Endothelial cell of umbilical vein (primary cell): Measurements from ENCODE around the gene ENKUR. TPM values are rescaled to one million over a fixed set of nuclear protein-coding genes. Genes with fewer than 3 reads are reported as not detected.

Experiments used
- BruUV-seq: library from RNA; stranded (reverse); fragments of 400-500 nt; replicated peaks from 2 replicates; lab custom pipeline; 2021; lab: Mats Ljungman, UMichigan
- CTCF ChIA-PET: fragments of 300-600, 350-600 bp; sonication (Branson Sonifier 250); formaldehyde crosslinking; loops from one replicate; lab custom pipeline; 2021; ENCODE audit warnings: antibody characterized with exemption, inconsistent platforms; lab: Charles Lee
- POLR2A ChIA-PET: fragments of 300-600, 350-600 bp; sonication (Branson Sonifier 250); formaldehyde crosslinking; loops from one replicate; lab custom pipeline; 2021; ENCODE audit warnings: antibody characterized with exemption, inconsistent platforms; lab: Charles Lee
- DNase-seq: peaks from one replicate; pipeline ENCODE4 v3.0.0-alpha.2; 2011; ENCODE audit warnings: low read depth, low spot score
- FAIRE-seq: peaks from 2 replicates; lab custom pipeline; 2011; peaks lifted over from hg19 to GRCh38; lab: Jason Lieb, UNC
- H2AFZ ChIP-seq: 2 replicates; pipeline ENCODE4 v1.6.0; 2012; ENCODE audit warnings: low read depth, low read length, control low read depth, inconsistent platforms
- H3K27ac ChIP-seq: 2 replicates; pipeline ENCODE4 v1.5.1; 2011; ENCODE audit warnings: low read depth, mild to moderate bottlenecking, control low read depth, low read length, moderate library complexity; ENCODE audit not compliant: insufficient read depth
- H3K27me3 ChIP-seq, 2 experiments: 2 replicates each; pipeline versions ENCODE4 v1.6.0 to v1.6.1; 2011; ENCODE audit warnings: low read length in 2 of 2, mixed read lengths in 1 of 2; ENCODE audit not compliant: control insufficient read depth in 2 of 2, insufficient read depth in 2 of 2
- H3K36me3 ChIP-seq, 2 experiments: 2 replicates in 1 of 2; 3 replicates in 1 of 2; pipeline ENCODE4 v1.5.1; 2011; ENCODE audit warnings: low read length in 2 of 2, mild to moderate bottlenecking in 1 of 2, moderate library complexity in 1 of 2; ENCODE audit not compliant: control insufficient read depth in 2 of 2, insufficient read depth in 2 of 2; ENCODE audit errors: extremely low read depth in 1 of 2
- H3K4me1 ChIP-seq: 3 replicates; pipeline ENCODE4 v1.5.1; 2011; ENCODE audit warnings: mild to moderate bottlenecking, low read length; ENCODE audit not compliant: control insufficient read depth, insufficient read depth; ENCODE audit errors: extremely low read depth
- H3K4me2 ChIP-seq: 2 replicates; pipeline ENCODE4 v1.6.1; 2011; ENCODE audit warnings: low read length, control low read depth, mixed read lengths; ENCODE audit not compliant: insufficient read depth
- H3K4me3 ChIP-seq, 3 experiments: fragments of 200-600 bp in 1 of 3; sonication (generic), shearing (Covaris generic) in 1 of 3; replicated peaks in 1 of 3; 2 replicates each; pipeline ENCODE4 v1.5.1; 2011 to 2016; ENCODE audit warnings: control low read depth in 3 of 3, low read length in 3 of 3, mild to moderate bottlenecking in 2 of 3, inconsistent platforms in 1 of 3, low read depth in 1 of 3, moderate library complexity in 1 of 3; ENCODE audit not compliant: insufficient read depth in 1 of 3
- H3K79me2 ChIP-seq: 2 replicates; pipeline ENCODE4 v1.6.0; 2012; ENCODE audit warnings: low read length, inconsistent platforms; ENCODE audit not compliant: control insufficient read depth, insufficient read depth
- H3K9ac ChIP-seq: replicated peaks from 2 replicates; pipeline ENCODE3; 2011; ENCODE audit warnings: low read length, control low read depth; ENCODE audit not compliant: insufficient read depth; ENCODE audit errors: extremely low read depth
- H3K9me1 ChIP-seq: replicated peaks from 3 replicates; pipeline ENCODE4 v1.6.0; 2011; ENCODE audit warnings: mild to moderate bottlenecking, low read length; ENCODE audit not compliant: control insufficient read depth, insufficient read depth; ENCODE audit errors: extremely low read depth
- H3K9me3 ChIP-seq: replicated peaks from 2 replicates; pipeline ENCODE4 v1.5.1; 2012; ENCODE audit warnings: low read length, inconsistent platforms; ENCODE audit not compliant: control insufficient read depth, insufficient read depth
- H4K20me1 ChIP-seq: replicated peaks from 2 replicates; pipeline ENCODE3; 2011; ENCODE audit warnings: mild to moderate bottlenecking, low read length; ENCODE audit not compliant: control insufficient read depth, insufficient read depth; ENCODE audit errors: extremely low read depth
- EZH2 ChIP-seq: IDR thresholded peaks from 2 replicates; pipeline ENCODE4 v1.6.1; 2012; ENCODE audit warnings: borderline replicate concordance, low read depth, mild to moderate bottlenecking, moderate library complexity, low read length, inconsistent platforms; ENCODE audit not compliant: severe bottlenecking
- FOS ChIP-seq: IDR thresholded peaks from 2 replicates; pipeline ENCODE4 v1.6.1; 2011; ENCODE audit warnings: mild to moderate bottlenecking, low read length, moderate library complexity, borderline replicate concordance; ENCODE audit not compliant: insufficient read depth
- GATA2 ChIP-seq: IDR thresholded peaks from 2 replicates; pipeline ENCODE4 v1.7.0; 2011; ENCODE audit warnings: low read depth, mild to moderate bottlenecking, moderate library complexity, mixed read lengths, low read length; ENCODE audit not compliant: insufficient read length, insufficient read depth
- JUN ChIP-seq: IDR thresholded peaks from 2 replicates; pipeline ENCODE4 v1.6.1; 2011; ENCODE audit warnings: borderline replicate concordance, low read depth; ENCODE audit not compliant: insufficient read length, insufficient read depth
- MAX ChIP-seq: IDR thresholded peaks from 2 replicates; pipeline ENCODE4 v1.6.1; 2011; ENCODE audit not compliant: insufficient read depth, insufficient read length
- MYC ChIP-seq: IDR thresholded peaks from one replicate; pipeline ENCODE4 v1.6.1; 2011; ENCODE audit warnings: mild to moderate bottlenecking, low read depth, low read length
- POLR2A ChIP-seq: IDR thresholded peaks from 2 replicates; pipeline ENCODE4 v1.6.1; 2012; ENCODE audit warnings: low read depth, mild to moderate bottlenecking, control low read depth, low read length
- POLR2AphosphoS5 ChIP-seq: IDR thresholded peaks from 2 replicates; pipeline ENCODE4 v1.6.1; 2012; ENCODE audit warnings: low read depth, mild to moderate bottlenecking, control low read depth, low read length, moderate library complexity; ENCODE audit not compliant: insufficient read depth
- dilution Hi-C: fragments of 300-500 bp; cut with MboI; formaldehyde crosslinking; loops from one replicate; pipeline ENCODE4 v1.15.0; 2019; ENCODE audit warnings: low sequenced_read_pairs; ENCODE audit not compliant: extremely low pct_ligation_motif_present
- intact Hi-C: fragments of 100-400 bp; cut with micrococcal nuclease; formaldehyde crosslinking; loops from one replicate; pipeline ENCODE4 v1.10.0; 2022
- polyA plus RNA-seq, 4 experiments: library from polyadenylated mRNA; depleted of rRNA in 3 of 4; stranded (reverse) in 3 of 4; unstranded in 1 of 4; fragments of >200 nt; gene quantifications; 2 replicates each; pipeline versions ENCODE4 v1.2.1 to v1.2.3, GENCODE V29; 2011 to 2012; ENCODE audit warnings: missing spikeins in 1 of 4
- total RNA-seq: library from RNA; stranded (reverse); gene quantifications from 2 replicates; pipeline ENCODE4 v1.2.3, GENCODE V29; 2021
- TF ChIP-seq, protein P1 (sequence below), 2 donors: IDR thresholded peaks; 1 replicate in 1 of 2; 2 replicates in 1 of 2; pipeline ENCODE4 v1.5.1; 2011; ENCODE audit warnings: low read length in 2 of 2, mild to moderate bottlenecking in 2 of 2, moderate library complexity in 2 of 2, control low read depth in 1 of 2, inconsistent platforms in 1 of 2, low read depth in 1 of 2; ENCODE audit not compliant: insufficient read depth in 1 of 2; ENCODE audit errors: extremely low read depth in 1 of 2

ENKUR gene
- total and polyA plus RNA-seq, 2 donors (not counting 3 experiments of a cell fraction or from before 2014, with no cell fraction given), result 0.07 to 0.35 TPM

DNA sequence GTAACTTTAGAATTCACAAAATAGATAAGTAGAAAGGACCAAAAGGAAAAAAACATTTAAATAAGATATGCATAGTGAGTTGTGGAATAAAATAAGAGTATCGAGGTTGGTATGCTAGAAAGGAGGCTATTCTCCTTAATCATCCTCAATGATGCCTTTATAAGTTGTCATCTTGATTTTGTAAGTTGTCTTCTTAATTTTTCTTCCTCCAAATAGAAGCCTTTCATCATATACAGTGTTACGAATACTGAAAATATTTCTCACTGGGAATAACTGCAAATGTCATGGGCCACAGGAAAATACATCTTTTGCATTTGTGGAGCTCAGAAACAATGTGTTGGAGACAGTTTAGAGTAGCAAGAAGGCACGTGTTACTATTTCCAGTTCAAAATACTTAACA, 32.0 kb downstream of the ENKUR start:
- H3K79me2 ChIP-seq, result no peaks in the 10 kb centered on the region
- H3K9me1 ChIP-seq, result no peaks in the 10 kb centered on the region
- intact Hi-C loops, result no loop called here
- H2AFZ ChIP-seq, result no peak overlapping the region
- H3K4me1 ChIP-seq, result peaks cover 2% of the 10 kb centered on the region
- no peak overlapping the region for H3K9ac ChIP-seq
- H3K27me3 ChIP-seq, result peaks cover 0 to 3% of the 10 kb centered on the region in 2 experiments
- DNase-seq (no peak), FAIRE-seq (no peak)
- BruUV-seq, result no TSS peak
- no peak overlapping the region for H3K4me3 ChIP-seq
- H4K20me1 ChIP-seq, result no peaks in the 10 kb centered on the region
- TF ChIP-seq MAX, result no peak
- no peak for TF ChIP-seq GATA2
- H3K27ac ChIP-seq, result no peak overlapping the region
- no peaks in the 10 kb centered on the region for H3K36me3 ChIP-seq
- dilution Hi-C loops, result no loop called here
- CTCF ChIA-PET, result interaction anchor here (0.7 to 1.9 kb wide), 4 partner anchors 14 to 368 kb away, joined by 4 to 6 read pairs (median 4); no protein-coding TSS in a partner anchor
- H3K9me3 ChIP-seq, result no peaks in the 10 kb centered on the region
- no peak overlapping the region for H3K4me2 ChIP-seq
- POLR2A ChIA-PET, result no interaction called here

GRCh38 chr10:24983130-24983529, 32.8 kb downstream of the ENKUR start:
- Histone ChIP-seq H2AFZ (no peak overlapping the region), H3K4me1 (no peaks in the 10 kb centered on the region), H3K27ac (no peak overlapping the region), H4K20me1 (no peaks in the 10 kb centered on the region), H3K4me2 (no peak overlapping the region), H3K9me3 (no peaks in the 10 kb centered on the region), H3K79me2 (no peaks in the 10 kb centered on the region), H3K9me1 (no peaks in the 10 kb centered on the region), H3K9ac (no peak overlapping the region), H3K27me3 (peaks cover 0 to 3% of the 10 kb centered on the region in 2 experiments), H3K36me3 (no peaks in the 10 kb centered on the region), H3K4me3 (no peak overlapping the region)
- TF ChIP-seq MYC (no peak), POLR2AphosphoS5 (no peak), FOS (no peak), JUN (no peak), EZH2 (no peak), MAX (no peak), GATA2 (no peak), POLR2A (no peak)
- TF ChIP-seq, protein P1, sequence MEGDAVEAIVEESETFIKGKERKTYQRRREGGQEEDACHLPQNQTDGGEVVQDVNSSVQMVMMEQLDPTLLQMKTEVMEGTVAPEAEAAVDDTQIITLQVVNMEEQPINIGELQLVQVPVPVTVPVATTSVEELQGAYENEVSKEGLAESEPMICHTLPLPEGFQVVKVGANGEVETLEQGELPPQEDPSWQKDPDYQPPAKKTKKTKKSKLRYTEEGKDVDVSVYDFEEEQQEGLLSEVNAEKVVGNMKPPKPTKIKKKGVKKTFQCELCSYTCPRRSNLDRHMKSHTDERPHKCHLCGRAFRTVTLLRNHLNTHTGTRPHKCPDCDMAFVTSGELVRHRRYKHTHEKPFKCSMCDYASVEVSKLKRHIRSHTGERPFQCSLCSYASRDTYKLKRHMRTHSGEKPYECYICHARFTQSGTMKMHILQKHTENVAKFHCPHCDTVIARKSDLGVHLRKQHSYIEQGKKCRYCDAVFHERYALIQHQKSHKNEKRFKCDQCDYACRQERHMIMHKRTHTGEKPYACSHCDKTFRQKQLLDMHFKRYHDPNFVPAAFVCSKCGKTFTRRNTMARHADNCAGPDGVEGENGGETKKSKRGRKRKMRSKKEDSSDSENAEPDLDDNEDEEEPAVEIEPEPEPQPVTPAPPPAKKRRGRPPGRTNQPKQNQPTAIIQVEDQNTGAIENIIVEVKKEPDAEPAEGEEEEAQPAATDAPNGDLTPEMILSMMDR (IDR thresholded peaks at IDR 0.05; ENCODE audit: extremely low read depth in 1 of 2, insufficient read depth in 1 of 2, low read depth in 1 of 2, low read length in 2 of 2), result no peak
- intact Hi-C loops (no loop called here), dilution Hi-C loops (no loop called here)
- ChIA-PET POLR2A (no interaction called here), CTCF (interaction anchor here (1.2 kb wide), 2 partner anchors 13 to 98 kb away, joined by 4 to 6 read pairs; no protein-coding TSS in a partner anchor)
- DNase-seq (no peak), FAIRE-seq (no peak)
- no TSS peak for BruUV-seq
